ENCODE measurements around the gene ATP8B4.

Gene ATP8B4

GRCh38 chr15:50046159-50046558 lies 72.9 kb downstream of the ATP8B4 start:
- H3K4me1 ChIP-seq (ENCODE audit: control insufficient read depth, insufficient read depth, low read length), result no peaks in the 10 kb centered on the region
- H3K9ac ChIP-seq (ENCODE audit: low read length), result no peak overlapping the region
- no peak overlapping the region for H3K27ac ChIP-seq (ENCODE audit: low read depth, low read length)
- peaks cover 11% of the 10 kb centered on the region for H3K9me3 ChIP-seq (ENCODE audit: control insufficient read depth, insufficient read depth, low read depth, low read length)
- no peaks in the 10 kb centered on the region for H3K27me3 ChIP-seq (ENCODE audit: control insufficient read depth, insufficient read depth, low read length)
- H3K36me3 ChIP-seq (ENCODE audit: control insufficient read depth, insufficient read depth, low read length), result no peaks in the 10 kb centered on the region
- no peak overlapping the region for H3K4me3 ChIP-seq (ENCODE audit: low read depth, low read length)

GRCh38 chr15:50044904-50045303 lies 74.1 kb downstream of the ATP8B4 start:
- Histone ChIP-seq H3K27ac (ENCODE audit: low read depth, low read length) (no peak overlapping the region), H3K4me3 (ENCODE audit: low read depth, low read length) (no peak overlapping the region), H3K4me1 (ENCODE audit: control insufficient read depth, insufficient read depth, low read length) (no peaks in the 10 kb centered on the region), H3K9me3 (ENCODE audit: control insufficient read depth, insufficient read depth, low read depth, low read length) (peaks cover 11% of the 10 kb centered on the region), H3K36me3 (ENCODE audit: control insufficient read depth, insufficient read depth, low read length) (no peaks in the 10 kb centered on the region), H3K27me3 (ENCODE audit: control insufficient read depth, insufficient read depth, low read length) (no peaks in the 10 kb centered on the region), H3K9ac (ENCODE audit: low read length) (no peak overlapping the region)

GRCh38 chr15:50044406-50044805 lies 74.6 kb downstream of the ATP8B4 start:
- no peaks in the 10 kb centered on the region for H3K36me3 ChIP-seq (ENCODE audit: control insufficient read depth, insufficient read depth, low read length)
- no peaks in the 10 kb centered on the region for H3K27me3 ChIP-seq (ENCODE audit: control insufficient read depth, insufficient read depth, low read length)
- peaks cover 11% of the 10 kb centered on the region for H3K9me3 ChIP-seq (ENCODE audit: control insufficient read depth, insufficient read depth, low read depth, low read length)
- H3K9ac ChIP-seq (ENCODE audit: low read length), result no peak overlapping the region
- H3K4me3 ChIP-seq (ENCODE audit: low read depth, low read length), result no peak overlapping the region
- H3K27ac ChIP-seq (ENCODE audit: low read depth, low read length), result no peak overlapping the region
- no peaks in the 10 kb centered on the region for H3K4me1 ChIP-seq (ENCODE audit: control insufficient read depth, insufficient read depth, low read length)

GRCh38 chr15:50042775-50043174 lies 76.3 kb downstream of the ATP8B4 start:
- H3K4me1 ChIP-seq (ENCODE audit: control insufficient read depth, insufficient read depth, low read length), result no peaks in the 10 kb centered on the region
- H3K4me3 ChIP-seq (ENCODE audit: low read depth, low read length), result no peak overlapping the region
- H3K27me3 ChIP-seq (ENCODE audit: control insufficient read depth, insufficient read depth, low read length), result no peaks in the 10 kb centered on the region
- no peak overlapping the region for H3K9ac ChIP-seq (ENCODE audit: low read length)
- no peak overlapping the region for H3K27ac ChIP-seq (ENCODE audit: low read depth, low read length)
- H3K36me3 ChIP-seq (ENCODE audit: control insufficient read depth, insufficient read depth, low read length), result no peaks in the 10 kb centered on the region
- H3K9me3 ChIP-seq (ENCODE audit: control insufficient read depth, insufficient read depth, low read depth, low read length), result peaks cover 11% of the 10 kb centered on the region

- H3K9me3 ChIP-seq (ENCODE audit: control insufficient read depth, insufficient read depth, low read depth, low read length), result no peaks in the 10 kb centered on the region
- H3K4me3 ChIP-seq (ENCODE audit: low read depth, low read length), result no peak overlapping the region
- H3K27me3 ChIP-seq (ENCODE audit: control insufficient read depth, insufficient read depth, low read length), result no peaks in the 10 kb centered on the region
- H3K9ac ChIP-seq (ENCODE audit: low read length), result no peak overlapping the region
- H3K27ac ChIP-seq (ENCODE audit: low read depth, low read length), result no peak overlapping the region
- H3K4me1 ChIP-seq (ENCODE audit: control insufficient read depth, insufficient read depth, low read length), result no peaks in the 10 kb centered on the region
- H3K36me3 ChIP-seq (ENCODE audit: control insufficient read depth, insufficient read depth, low read length), result no peaks in the 10 kb centered on the region
Observed at GRCh38 chr15:50030456-50030855, 88.6 kb downstream of the ATP8B4 start.

- H3K4me1 ChIP-seq (ENCODE audit: control insufficient read depth, insufficient read depth, low read length), result no peaks in the 10 kb centered on the region
- no peaks in the 10 kb centered on the region for H3K36me3 ChIP-seq (ENCODE audit: control insufficient read depth, insufficient read depth, low read length)
- H3K27me3 ChIP-seq (ENCODE audit: control insufficient read depth, insufficient read depth, low read length), result no peaks in the 10 kb centered on the region
- no peak overlapping the region for H3K4me3 ChIP-seq (ENCODE audit: low read depth, low read length)
- no peak overlapping the region for H3K9ac ChIP-seq (ENCODE audit: low read length)
- no peaks in the 10 kb centered on the region for H3K9me3 ChIP-seq (ENCODE audit: control insufficient read depth, insufficient read depth, low read depth, low read length)
- H3K27ac ChIP-seq (ENCODE audit: low read depth, low read length), result no peak overlapping the region
Observed at GRCh38 chr15:50028326-50028725, 90.7 kb downstream of the ATP8B4 start.

- Histone ChIP-seq H3K9me3 (ENCODE audit: control insufficient read depth, insufficient read depth, low read depth, low read length) (no peaks in the 10 kb centered on the region), H3K9ac (ENCODE audit: low read length) (no peak overlapping the region), H3K4me3 (ENCODE audit: low read depth, low read length) (no peak overlapping the region), H3K4me1 (ENCODE audit: control insufficient read depth, insufficient read depth, low read length) (no peaks in the 10 kb centered on the region), H3K27me3 (ENCODE audit: control insufficient read depth, insufficient read depth, low read length) (no peaks in the 10 kb centered on the region), H3K36me3 (ENCODE audit: control insufficient read depth, insufficient read depth, low read length) (no peaks in the 10 kb centered on the region), H3K27ac (ENCODE audit: low read depth, low read length) (no peak overlapping the region)
Observed at GRCh38 chr15:50024281-50024680, 94.8 kb downstream of the ATP8B4 start.

- H3K27ac ChIP-seq (ENCODE audit: low read depth, low read length), result no peak overlapping the region
- no peaks in the 10 kb centered on the region for H3K27me3 ChIP-seq (ENCODE audit: control insufficient read depth, insufficient read depth, low read length)
- H3K4me1 ChIP-seq (ENCODE audit: control insufficient read depth, insufficient read depth, low read length), result no peaks in the 10 kb centered on the region
- H3K36me3 ChIP-seq (ENCODE audit: control insufficient read depth, insufficient read depth, low read length), result no peaks in the 10 kb centered on the region
- H3K9ac ChIP-seq (ENCODE audit: low read length), result no peak overlapping the region
- H3K4me3 ChIP-seq (ENCODE audit: low read depth, low read length), result no peak overlapping the region
- H3K9me3 ChIP-seq (ENCODE audit: control insufficient read depth, insufficient read depth, low read depth, low read length), result no peaks in the 10 kb centered on the region
Observed at GRCh38 chr15:50018491-50018890, 100.5 kb downstream of the ATP8B4 start.

GRCh38 chr15:50017522-50017921 lies 101.5 kb downstream of the ATP8B4 start:
- Histone ChIP-seq H3K27me3 (ENCODE audit: control insufficient read depth, insufficient read depth, low read length) (no peaks in the 10 kb centered on the region), H3K27ac (ENCODE audit: low read depth, low read length) (no peak overlapping the region), H3K9me3 (ENCODE audit: control insufficient read depth, insufficient read depth, low read depth, low read length) (no peaks in the 10 kb centered on the region), H3K9ac (ENCODE audit: low read length) (no peak overlapping the region), H3K36me3 (ENCODE audit: control insufficient read depth, insufficient read depth, low read length) (no peaks in the 10 kb centered on the region), H3K4me3 (ENCODE audit: low read depth, low read length) (no peak overlapping the region), H3K4me1 (ENCODE audit: control insufficient read depth, insufficient read depth, low read length) (no peaks in the 10 kb centered on the region)

GRCh38 chr15:50016951-50017350 lies 102.1 kb downstream of the ATP8B4 start:
- no peak overlapping the region for H3K27ac ChIP-seq (ENCODE audit: low read depth, low read length)
- no peaks in the 10 kb centered on the region for H3K36me3 ChIP-seq (ENCODE audit: control insufficient read depth, insufficient read depth, low read length)
- H3K9ac ChIP-seq (ENCODE audit: low read length), result no peak overlapping the region
- H3K4me3 ChIP-seq (ENCODE audit: low read depth, low read length), result no peak overlapping the region
- H3K9me3 ChIP-seq (ENCODE audit: control insufficient read depth, insufficient read depth, low read depth, low read length), result no peaks in the 10 kb centered on the region
- no peaks in the 10 kb centered on the region for H3K27me3 ChIP-seq (ENCODE audit: control insufficient read depth, insufficient read depth, low read length)
- no peaks in the 10 kb centered on the region for H3K4me1 ChIP-seq (ENCODE audit: control insufficient read depth, insufficient read depth, low read length)

- Histone ChIP-seq H3K36me3 (ENCODE audit: control insufficient read depth, insufficient read depth, low read length) (no peaks in the 10 kb centered on the region), H3K9me3 (ENCODE audit: control insufficient read depth, insufficient read depth, low read depth, low read length) (no peaks in the 10 kb centered on the region), H3K27ac (ENCODE audit: low read depth, low read length) (no peak overlapping the region)
Observed at GRCh38 chr15:50012790-50013189, 106.2 kb downstream of the ATP8B4 start.

GRCh38 chr15:50009634-50010033 lies 109.4 kb downstream of the ATP8B4 start:
- Histone ChIP-seq H3K9ac (ENCODE audit: low read length) (no peak overlapping the region), H3K4me3 (ENCODE audit: low read depth, low read length) (no peak overlapping the region), H3K27me3 (ENCODE audit: control insufficient read depth, insufficient read depth, low read length) (no peaks in the 10 kb centered on the region), H3K9me3 (ENCODE audit: control insufficient read depth, insufficient read depth, low read depth, low read length) (no peaks in the 10 kb centered on the region), H3K4me1 (ENCODE audit: control insufficient read depth, insufficient read depth, low read length) (no peaks in the 10 kb centered on the region), H3K27ac (ENCODE audit: low read depth, low read length) (no peak overlapping the region), H3K36me3 (ENCODE audit: control insufficient read depth, insufficient read depth, low read length) (no peaks in the 10 kb centered on the region)

More at GRCh38 chr15:50012790-50013189, 106.2 kb downstream of the ATP8B4 start:
- Histone ChIP-seq H3K4me1 (ENCODE audit: control insufficient read depth, insufficient read depth, low read length) (no peaks in the 10 kb centered on the region), H3K27me3 (ENCODE audit: control insufficient read depth, insufficient read depth, low read length) (no peaks in the 10 kb centered on the region), H3K9ac (ENCODE audit: low read length) (no peak overlapping the region), H3K4me3 (ENCODE audit: low read depth, low read length) (no peak overlapping the region)
